Ishikawa (cell line): Measurements from ENCODE around the gene MTG2.

ENCODE experiments used
- CEBPB ChIP-seq: IDR thresholded peaks from 2 replicates; pipeline ENCODE4 v1.6.1; 2012
- CREB1 ChIP-seq: IDR thresholded peaks from 2 replicates; pipeline ENCODE4 v1.6.1; 2012; ENCODE audit warnings: low read depth
- EGR1 ChIP-seq: IDR thresholded peaks from 2 replicates; pipeline ENCODE4 v1.6.1; 2012
- EP300 ChIP-seq: IDR thresholded peaks from 2 replicates; pipeline ENCODE4 v1.6.1; 2012; ENCODE audit warnings: borderline replicate concordance
- FOXM1 ChIP-seq: IDR thresholded peaks from 2 replicates; pipeline ENCODE4 v1.6.1; 2012; ENCODE audit warnings: low read depth, borderline replicate concordance
- NFIC ChIP-seq: IDR thresholded peaks from 2 replicates; pipeline ENCODE4 v1.6.1; 2012
- RAD21 ChIP-seq: IDR thresholded peaks from 2 replicates; pipeline ENCODE4 v1.6.1; 2012; ENCODE audit warnings: low read depth
- TAF1 ChIP-seq: IDR thresholded peaks from 2 replicates; pipeline ENCODE4 v1.6.1; 2012; ENCODE audit warnings: low read depth, mild to moderate bottlenecking
- TCF12 ChIP-seq: IDR thresholded peaks from 2 replicates; pipeline ENCODE4 v1.6.1; 2012; ENCODE audit warnings: low read depth
- TEAD4 ChIP-seq: IDR thresholded peaks from 2 replicates; pipeline ENCODE4 v1.6.1; 2012
- YY1 ChIP-seq: IDR thresholded peaks from 2 replicates; pipeline ENCODE4 v1.6.1; 2012; ENCODE audit warnings: low read depth
- ZBTB7A ChIP-seq: IDR thresholded peaks from 2 replicates; pipeline ENCODE4 v1.6.1; 2012; ENCODE audit warnings: low read depth
- TF ChIP-seq, protein P1 (sequence below): IDR thresholded peaks from 2 replicates; pipeline ENCODE4 v1.6.1; 2012
- TF ChIP-seq, protein P2 (sequence below): IDR thresholded peaks from 2 replicates; pipeline ENCODE4 v1.6.1; 2012; ENCODE audit warnings: low read depth, mild to moderate bottlenecking
- TF ChIP-seq, protein P3 (sequence below): IDR thresholded peaks from 2 replicates; pipeline ENCODE4 v1.6.1; 2012

Gene MTG2

GRCh38 chr20:62193079-62194025, 10.5 kb downstream of the MTG2 start:
- TF ChIP-seq YY1 (no peak), EP300 (no peak), NFIC (no peak), RAD21 (no peak), EGR1 (no peak), TCF12 (no peak), TAF1 (no peak)
- TF ChIP-seq, protein P1, sequence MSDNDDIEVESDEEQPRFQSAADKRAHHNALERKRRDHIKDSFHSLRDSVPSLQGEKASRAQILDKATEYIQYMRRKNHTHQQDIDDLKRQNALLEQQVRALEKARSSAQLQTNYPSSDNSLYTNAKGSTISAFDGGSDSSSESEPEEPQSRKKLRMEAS = no peak
- TF ChIP-seq, protein P2, sequence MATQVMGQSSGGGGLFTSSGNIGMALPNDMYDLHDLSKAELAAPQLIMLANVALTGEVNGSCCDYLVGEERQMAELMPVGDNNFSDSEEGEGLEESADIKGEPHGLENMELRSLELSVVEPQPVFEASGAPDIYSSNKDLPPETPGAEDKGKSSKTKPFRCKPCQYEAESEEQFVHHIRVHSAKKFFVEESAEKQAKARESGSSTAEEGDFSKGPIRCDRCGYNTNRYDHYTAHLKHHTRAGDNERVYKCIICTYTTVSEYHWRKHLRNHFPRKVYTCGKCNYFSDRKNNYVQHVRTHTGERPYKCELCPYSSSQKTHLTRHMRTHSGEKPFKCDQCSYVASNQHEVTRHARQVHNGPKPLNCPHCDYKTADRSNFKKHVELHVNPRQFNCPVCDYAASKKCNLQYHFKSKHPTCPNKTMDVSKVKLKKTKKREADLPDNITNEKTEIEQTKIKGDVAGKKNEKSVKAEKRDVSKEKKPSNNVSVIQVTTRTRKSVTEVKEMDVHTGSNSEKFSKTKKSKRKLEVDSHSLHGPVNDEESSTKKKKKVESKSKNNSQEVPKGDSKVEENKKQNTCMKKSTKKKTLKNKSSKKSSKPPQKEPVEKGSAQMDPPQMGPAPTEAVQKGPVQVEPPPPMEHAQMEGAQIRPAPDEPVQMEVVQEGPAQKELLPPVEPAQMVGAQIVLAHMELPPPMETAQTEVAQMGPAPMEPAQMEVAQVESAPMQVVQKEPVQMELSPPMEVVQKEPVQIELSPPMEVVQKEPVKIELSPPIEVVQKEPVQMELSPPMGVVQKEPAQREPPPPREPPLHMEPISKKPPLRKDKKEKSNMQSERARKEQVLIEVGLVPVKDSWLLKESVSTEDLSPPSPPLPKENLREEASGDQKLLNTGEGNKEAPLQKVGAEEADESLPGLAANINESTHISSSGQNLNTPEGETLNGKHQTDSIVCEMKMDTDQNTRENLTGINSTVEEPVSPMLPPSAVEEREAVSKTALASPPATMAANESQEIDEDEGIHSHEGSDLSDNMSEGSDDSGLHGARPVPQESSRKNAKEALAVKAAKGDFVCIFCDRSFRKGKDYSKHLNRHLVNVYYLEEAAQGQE = no peak
- TF ChIP-seq, protein P3, sequence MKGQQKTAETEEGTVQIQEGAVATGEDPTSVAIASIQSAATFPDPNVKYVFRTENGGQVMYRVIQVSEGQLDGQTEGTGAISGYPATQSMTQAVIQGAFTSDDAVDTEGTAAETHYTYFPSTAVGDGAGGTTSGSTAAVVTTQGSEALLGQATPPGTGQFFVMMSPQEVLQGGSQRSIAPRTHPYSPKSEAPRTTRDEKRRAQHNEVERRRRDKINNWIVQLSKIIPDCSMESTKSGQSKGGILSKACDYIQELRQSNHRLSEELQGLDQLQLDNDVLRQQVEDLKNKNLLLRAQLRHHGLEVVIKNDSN = no peak

DNA sequence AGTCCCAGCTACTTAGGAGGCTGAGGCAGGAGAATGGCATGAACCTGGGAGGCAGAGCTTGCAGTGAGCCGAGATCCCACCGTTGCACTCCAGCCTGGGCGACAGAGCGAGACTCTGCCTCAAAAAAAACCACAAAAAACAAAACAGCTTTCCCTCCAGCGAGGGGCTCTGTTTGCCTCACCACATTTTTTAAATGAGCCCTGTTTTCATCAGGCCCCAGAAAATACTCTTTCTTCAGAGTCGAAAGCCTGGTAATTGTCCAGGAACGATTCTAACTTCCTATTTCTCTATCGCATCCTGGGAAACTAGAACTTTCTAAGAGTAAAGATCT, 12.2 kb downstream of the MTG2 start:
- TF ChIP-seq, protein P2 = no peak
- no peak for TF ChIP-seq CEBPB
- TF ChIP-seq YY1 = no peak

GRCh38 chr20:62195736-62196135, 12.9 kb downstream of the MTG2 start:
- TF ChIP-seq CEBPB (no peak), TEAD4 (no peak), TCF12 (no peak), RAD21 (no peak)
- TF ChIP-seq, protein P3 = no peak

GRCh38 chr20:62196286-62196685, 13.5 kb downstream of the MTG2 start:
- TF ChIP-seq EP300 (no peak), RAD21 (no peak), TEAD4 (no peak), EGR1 (no peak), CREB1 (no peak), CEBPB (no peak), FOXM1 (no peak), NFIC (no peak), TAF1 (no peak), YY1 (no peak)
- TF ChIP-seq, protein P3 = no peak
- TF ChIP-seq, protein P1 = no peak
- TF ChIP-seq, protein P2 = no peak

GRCh38 chr20:62197311-62197710, 14.5 kb downstream of the MTG2 start:
- TF ChIP-seq CEBPB = no peak
- TF ChIP-seq, protein P1 = no peak
- no peak for TF ChIP-seq TEAD4
- no peak for TF ChIP-seq EP300
- no peak for TF ChIP-seq CREB1
- no peak for TF ChIP-seq TAF1
- TF ChIP-seq, protein P2 = no peak
- no peak for TF ChIP-seq ZBTB7A
- TF ChIP-seq RAD21 = no peak
